ENCODE results near the gene DCUN1D4. TPM values are rescaled to one million over a fixed set of nuclear protein-coding genes. Genes with fewer than 3 reads are reported as not detected.

DCUN1D4 gene
- 18.5 TPM for total RNA-seq
- polyA plus RNA-seq (ENCODE audit: insufficient read depth in 1 of 8, insufficient read length in 8 of 8, low replicate concordance in 1 of 8), result 10 to 100 TPM; 19.5 to 25.8 (median 21.8) TPM
- long read RNA-seq, donor 1, full-length matches to known transcripts, result 2 of 2 reads
- long read RNA-seq, donor 1, partial matches to known transcripts, result 0 of 2 reads
- long read RNA-seq, donor 1, other reads (novel, unspliced or antisense), result 0 of 2 reads
- long read RNA-seq, donor 2, result 0 reads
- long read RNA-seq, donor 3, full-length matches to known transcripts, result 3 of 27 reads
- long read RNA-seq, donor 3, partial matches to known transcripts, result 24 of 27 reads
- long read RNA-seq, donor 3, other reads (novel, unspliced or antisense), result 0 of 27 reads
- long read RNA-seq, donor 4, full-length matches to known transcripts, result 2 of 2 reads
- long read RNA-seq, donor 4, partial matches to known transcripts, result 0 of 2 reads
- long read RNA-seq, donor 4, other reads (novel, unspliced or antisense), result 0 of 2 reads
- long read RNA-seq, donor 5, full-length matches to known transcripts, result 3 of 3 reads
- long read RNA-seq, donor 5, partial matches to known transcripts, result 0 of 3 reads
- long read RNA-seq, donor 5, other reads (novel, unspliced or antisense), result 0 of 3 reads
- long read RNA-seq, donor 6, full-length matches to known transcripts, result 7 of 7 reads
- long read RNA-seq, donor 6, partial matches to known transcripts, result 0 of 7 reads
- long read RNA-seq, donor 6, other reads (novel, unspliced or antisense), result 0 of 7 reads
- long read RNA-seq, donor 7, full-length matches to known transcripts, result 2 of 2 reads
- long read RNA-seq, donor 7, partial matches to known transcripts, result 0 of 2 reads
- long read RNA-seq, donor 7, other reads (novel, unspliced or antisense), result 0 of 2 reads
- long read RNA-seq, donor 8, full-length matches to known transcripts, result 2 of 2 reads
- long read RNA-seq, donor 8, partial matches to known transcripts, result 0 of 2 reads
- long read RNA-seq, donor 8, other reads (novel, unspliced or antisense), result 0 of 2 reads
- long read RNA-seq, donor 9, full-length matches to known transcripts, result 8 of 8 reads
- long read RNA-seq, donor 9, partial matches to known transcripts, result 0 of 8 reads
- long read RNA-seq, donor 9, other reads (novel, unspliced or antisense), result 0 of 8 reads
- long read RNA-seq, donor 10, full-length matches to known transcripts, result 4 of 4 reads
- long read RNA-seq, donor 10, partial matches to known transcripts, result 0 of 4 reads
- long read RNA-seq, donor 10, other reads (novel, unspliced or antisense), result 0 of 4 reads
- long read RNA-seq, donor 11, full-length matches to known transcripts, result 4 of 4 reads
- long read RNA-seq, donor 11, partial matches to known transcripts, result 0 of 4 reads
- long read RNA-seq, donor 11, other reads (novel, unspliced or antisense), result 0 of 4 reads

- Histone ChIP-seq H3K9me3 (replicated peaks; ENCODE audit: control insufficient read depth, low read depth, low read length) (no peaks in the 10 kb centered on the region), H3K27ac (ENCODE audit: low read length) (peak within 1 kb of the TSS; percentile 95), H3K27me3 (ENCODE audit: control insufficient read depth, insufficient read depth, low read length) (no peaks in the 10 kb centered on the region), H3K4me3 (ENCODE audit: low read length) (peak within 1 kb of the TSS; percentile 61), H3K4me1 (ENCODE audit: control insufficient read depth, insufficient read depth, low read length) (peaks cover 6% of the 10 kb centered on the region), H3K36me3 (ENCODE audit: control insufficient read depth, insufficient read depth, low read length) (peaks cover 3% of the 10 kb centered on the region)
- under 1% methylated on average over 68 of the region's 68 CpGs for WGBS (ENCODE audit: insufficient coverage)
- peak; percentile 100 for DNase-seq
Measured at GRCh38 chr4:51842554-51843308, at the start of gene DCUN1D4. Gene DCUN1D4 (plus strand): TSS chr4:51843153. CDS start chr4:51843243, 90 bp downstream.

DNA sequence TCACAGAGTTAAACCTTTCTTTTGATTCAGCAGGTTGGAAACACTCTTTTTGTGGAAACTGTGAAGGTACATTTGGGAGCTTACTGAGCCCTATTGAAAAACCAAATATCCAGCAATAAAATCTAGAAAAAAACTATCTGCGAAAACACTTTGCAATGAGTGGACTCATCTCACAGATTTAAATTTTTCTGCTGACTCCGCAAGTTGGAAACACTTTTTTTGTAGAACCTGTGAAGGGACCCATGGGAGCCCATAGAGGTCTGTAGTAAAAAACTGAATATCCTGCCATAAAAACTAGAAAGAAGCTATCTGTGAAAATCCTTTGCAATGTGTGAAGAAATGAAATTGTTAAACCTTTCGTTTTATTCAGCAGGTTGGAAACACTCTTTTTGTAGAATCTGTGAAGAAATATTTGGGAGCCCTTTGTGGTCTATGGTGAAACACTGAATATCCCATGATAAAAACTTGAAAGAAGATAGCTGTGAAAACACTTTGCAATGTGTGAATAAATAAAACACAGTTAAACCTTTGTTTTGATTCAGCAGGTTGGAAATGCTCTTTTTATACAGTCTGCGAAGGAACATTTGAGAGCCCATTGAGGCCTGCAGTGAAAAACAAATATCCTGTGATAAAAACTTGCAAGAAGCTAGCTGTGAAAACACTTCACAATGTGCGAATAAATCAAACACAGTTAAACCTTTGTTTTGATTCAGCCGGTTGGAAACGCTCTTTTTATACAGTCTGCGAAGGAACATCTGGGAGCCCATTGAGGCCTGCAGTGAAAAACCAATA lies 22.3 kb upstream of the DCUN1D4 start:
- Histone ChIP-seq H3K4me3 (ENCODE audit: low read length) (no peak overlapping the region), H3K27me3 (ENCODE audit: control insufficient read depth, insufficient read depth, low read length) (no peaks in the 10 kb centered on the region), H3K36me3 (ENCODE audit: control insufficient read depth, insufficient read depth, low read length) (no peaks in the 10 kb centered on the region), H3K4me1 (ENCODE audit: control insufficient read depth, insufficient read depth, low read length) (no peaks in the 10 kb centered on the region), H3K27ac (ENCODE audit: low read length) (no peak overlapping the region), H3K9me3 (replicated peaks; ENCODE audit: control insufficient read depth, low read depth, low read length) (peaks cover 16% of the 10 kb centered on the region)
- WGBS (ENCODE audit: insufficient coverage), result 100% methylated on average over 2 of the region's 8 CpGs
- no peak for DNase-seq

- Histone ChIP-seq H3K36me3 (ENCODE audit: control insufficient read depth, insufficient read depth, low read length) (no peaks in the 10 kb centered on the region), H3K4me1 (ENCODE audit: control insufficient read depth, insufficient read depth, low read length) (no peaks in the 10 kb centered on the region), H3K27ac (ENCODE audit: low read length) (no peak overlapping the region), H3K9me3 (replicated peaks; ENCODE audit: control insufficient read depth, low read depth, low read length) (peaks cover 8% of the 10 kb centered on the region), H3K27me3 (ENCODE audit: control insufficient read depth, insufficient read depth, low read length) (no peaks in the 10 kb centered on the region), H3K4me3 (ENCODE audit: low read length) (no peak overlapping the region)
- DNase-seq, result no peak
- no CpG with 5 or more reads among the region's 5 CpGs for WGBS (ENCODE audit: insufficient coverage)
Measured at GRCh38 chr4:51825341-51825740, 17.6 kb upstream of the DCUN1D4 start.

GRCh38 chr4:51830156-51830720 lies 12.7 kb upstream of the DCUN1D4 start:
- Histone ChIP-seq H3K4me3 (ENCODE audit: low read length) (no peak overlapping the region), H3K27me3 (ENCODE audit: control insufficient read depth, insufficient read depth, low read length) (no peaks in the 10 kb centered on the region), H3K27ac (ENCODE audit: low read length) (no peak overlapping the region), H3K9me3 (replicated peaks; ENCODE audit: control insufficient read depth, low read depth, low read length) (no peaks in the 10 kb centered on the region), H3K36me3 (ENCODE audit: control insufficient read depth, insufficient read depth, low read length) (no peaks in the 10 kb centered on the region), H3K4me1 (ENCODE audit: control insufficient read depth, insufficient read depth, low read length) (no peaks in the 10 kb centered on the region)
- WGBS (ENCODE audit: insufficient coverage), result 71% methylated on average over 1 of the region's 3 CpGs
- no peak for DNase-seq

GRCh38 chr4:51831133-51831532 lies 11.8 kb upstream of the DCUN1D4 start:
- 10% methylated on average over 2 of the region's 3 CpGs for WGBS (ENCODE audit: insufficient coverage)
- H3K4me1 ChIP-seq (ENCODE audit: control insufficient read depth, insufficient read depth, low read length), result no peaks in the 10 kb centered on the region
- no peak overlapping the region for H3K4me3 ChIP-seq (ENCODE audit: low read length)
- H3K27ac ChIP-seq (ENCODE audit: low read length), result no peak overlapping the region
- H3K9me3 ChIP-seq (replicated peaks; ENCODE audit: control insufficient read depth, low read depth, low read length), result no peaks in the 10 kb centered on the region
- no peaks in the 10 kb centered on the region for H3K27me3 ChIP-seq (ENCODE audit: control insufficient read depth, insufficient read depth, low read length)
- DNase-seq, result peak; percentile 54
- H3K36me3 ChIP-seq (ENCODE audit: control insufficient read depth, insufficient read depth, low read length), result no peaks in the 10 kb centered on the region

- no peak overlapping the region for H3K27ac ChIP-seq (ENCODE audit: low read length)
- no peaks in the 10 kb centered on the region for H3K9me3 ChIP-seq (replicated peaks; ENCODE audit: control insufficient read depth, low read depth, low read length)
- DNase-seq, result no peak
- H3K4me3 ChIP-seq (ENCODE audit: low read length), result no peak overlapping the region
- no peaks in the 10 kb centered on the region for H3K27me3 ChIP-seq (ENCODE audit: control insufficient read depth, insufficient read depth, low read length)
- H3K4me1 ChIP-seq (ENCODE audit: control insufficient read depth, insufficient read depth, low read length), result no peaks in the 10 kb centered on the region
- H3K36me3 ChIP-seq (ENCODE audit: control insufficient read depth, insufficient read depth, low read length), result no peaks in the 10 kb centered on the region
Measured at GRCh38 chr4:51833236-51833635, 9.7 kb upstream of the DCUN1D4 start.

DNA sequence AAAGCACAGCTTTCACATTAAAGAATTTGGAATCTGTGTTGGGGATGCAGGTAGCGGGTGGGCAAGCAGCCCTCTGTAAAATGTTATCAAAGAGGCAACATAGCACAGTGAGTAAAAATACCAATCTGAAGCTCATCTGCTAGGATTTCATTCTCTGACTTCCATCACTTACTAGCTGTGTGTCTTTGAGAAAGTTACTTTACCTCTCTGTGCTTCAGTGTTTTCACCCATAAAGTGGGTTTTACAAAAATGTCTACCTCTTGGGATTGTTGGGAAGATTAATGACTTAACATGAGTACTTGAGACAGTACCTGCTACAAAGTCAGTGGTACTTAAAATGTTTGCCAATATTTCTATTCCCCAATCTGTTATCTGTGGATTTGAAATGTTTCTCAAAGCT lies 7.9 kb upstream of the DCUN1D4 start:
- no peaks in the 10 kb centered on the region for H3K9me3 ChIP-seq (replicated peaks; ENCODE audit: control insufficient read depth, low read depth, low read length)
- no CpG with 5 or more reads among the region's 1 CpG for WGBS (ENCODE audit: insufficient coverage)
- H3K4me1 ChIP-seq (ENCODE audit: control insufficient read depth, insufficient read depth, low read length), result no peaks in the 10 kb centered on the region
- H3K36me3 ChIP-seq (ENCODE audit: control insufficient read depth, insufficient read depth, low read length), result no peaks in the 10 kb centered on the region
- no peak overlapping the region for H3K27ac ChIP-seq (ENCODE audit: low read length)
- no peaks in the 10 kb centered on the region for H3K27me3 ChIP-seq (ENCODE audit: control insufficient read depth, insufficient read depth, low read length)
- no peak for DNase-seq
- H3K4me3 ChIP-seq (ENCODE audit: low read length), result no peak overlapping the region

GRCh38 chr4:51835855-51836254 lies 7.1 kb upstream of the DCUN1D4 start:
- no CpG with 5 or more reads among the region's 1 CpG for WGBS (ENCODE audit: insufficient coverage)
- Histone ChIP-seq H3K27ac (ENCODE audit: low read length) (no peak overlapping the region), H3K27me3 (ENCODE audit: control insufficient read depth, insufficient read depth, low read length) (no peaks in the 10 kb centered on the region), H3K4me1 (ENCODE audit: control insufficient read depth, insufficient read depth, low read length) (no peaks in the 10 kb centered on the region), H3K9me3 (replicated peaks; ENCODE audit: control insufficient read depth, low read depth, low read length) (no peaks in the 10 kb centered on the region), H3K4me3 (ENCODE audit: low read length) (no peak overlapping the region), H3K36me3 (ENCODE audit: control insufficient read depth, insufficient read depth, low read length) (no peaks in the 10 kb centered on the region)
- no peak for DNase-seq

All from muscle of leg (tissue), 16 donors.